ENCODE measurements around the gene FCSK. TPM values are rescaled to one million over a fixed set of nuclear protein-coding genes. Genes with fewer than 3 reads are reported as not detected.

FCSK gene
- total RNA-seq, 1 donor from 2014 or later: 26.0 TPM

DNA sequence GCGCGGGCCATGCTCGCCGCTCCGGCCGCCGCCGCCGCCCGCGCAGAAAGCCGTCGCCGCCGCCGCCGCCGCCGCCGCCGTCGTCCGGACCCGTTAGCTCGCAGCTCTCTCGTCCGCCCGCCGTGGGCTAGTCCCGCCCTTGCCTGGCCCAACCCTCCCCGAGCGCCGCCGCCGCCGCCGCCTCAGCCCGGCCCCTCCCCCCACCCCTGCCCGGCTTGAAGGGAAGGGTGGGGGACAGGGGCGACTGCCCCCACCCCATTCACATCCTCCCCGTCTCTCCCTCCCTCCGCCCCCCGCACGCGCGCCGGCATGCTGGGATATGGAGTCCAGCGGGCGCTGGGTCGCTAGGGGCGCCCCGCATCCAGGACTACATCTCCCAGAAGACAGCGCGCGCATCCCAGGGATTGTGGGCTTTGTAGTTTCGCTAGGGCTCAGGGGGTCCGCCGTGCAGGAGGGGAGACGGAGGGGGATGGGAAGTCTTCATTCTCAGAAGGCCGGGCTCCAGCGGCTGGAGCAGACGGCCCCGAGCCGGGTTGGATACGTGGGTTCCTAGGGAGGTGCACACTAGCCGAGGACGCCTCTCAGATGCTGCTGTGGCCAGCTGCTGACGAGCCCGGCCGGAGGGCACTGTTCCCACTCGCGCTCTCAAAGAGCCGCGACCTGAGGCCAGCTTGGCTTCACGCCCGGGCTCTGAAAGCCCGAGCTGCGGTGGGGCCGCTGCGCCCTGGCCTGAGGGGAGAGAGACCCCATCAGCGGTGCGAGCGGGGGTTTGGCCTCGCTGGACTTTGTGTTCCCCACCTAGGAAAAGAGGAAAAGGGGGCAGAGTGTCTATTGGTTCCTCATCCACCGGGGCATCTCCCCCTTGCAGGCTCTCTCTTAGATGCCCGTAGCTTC lies 15.2 kb upstream of the FCSK start, which contains the start of gene ST3GAL2:
Gene ST3GAL2 (minus strand): TSS at position 132 of the 894 bp plus-strand sequence. CDS start 40,570 bp downstream, outside the sequence.
- intact Hi-C loops (cut with DNase I): loop anchor here (10.0 kb wide), 1 partner anchor 54 kb away; no protein-coding TSS in a partner anchor
- Histone ChIP-seq H3K4me3 (peak within 1 kb of the TSS; percentile 78), H3K27ac (peak within 1 kb of the TSS; percentile 80), H3K4me1 (peaks cover 34% of the 10 kb centered on the region), H3K27me3 (no peaks in the 10 kb centered on the region), H3K36me3 (no peaks in the 10 kb centered on the region), H3K9me3 (no peaks in the 10 kb centered on the region)
- ATAC-seq: peak; percentile 99
- TF ChIP-seq, protein P1, sequence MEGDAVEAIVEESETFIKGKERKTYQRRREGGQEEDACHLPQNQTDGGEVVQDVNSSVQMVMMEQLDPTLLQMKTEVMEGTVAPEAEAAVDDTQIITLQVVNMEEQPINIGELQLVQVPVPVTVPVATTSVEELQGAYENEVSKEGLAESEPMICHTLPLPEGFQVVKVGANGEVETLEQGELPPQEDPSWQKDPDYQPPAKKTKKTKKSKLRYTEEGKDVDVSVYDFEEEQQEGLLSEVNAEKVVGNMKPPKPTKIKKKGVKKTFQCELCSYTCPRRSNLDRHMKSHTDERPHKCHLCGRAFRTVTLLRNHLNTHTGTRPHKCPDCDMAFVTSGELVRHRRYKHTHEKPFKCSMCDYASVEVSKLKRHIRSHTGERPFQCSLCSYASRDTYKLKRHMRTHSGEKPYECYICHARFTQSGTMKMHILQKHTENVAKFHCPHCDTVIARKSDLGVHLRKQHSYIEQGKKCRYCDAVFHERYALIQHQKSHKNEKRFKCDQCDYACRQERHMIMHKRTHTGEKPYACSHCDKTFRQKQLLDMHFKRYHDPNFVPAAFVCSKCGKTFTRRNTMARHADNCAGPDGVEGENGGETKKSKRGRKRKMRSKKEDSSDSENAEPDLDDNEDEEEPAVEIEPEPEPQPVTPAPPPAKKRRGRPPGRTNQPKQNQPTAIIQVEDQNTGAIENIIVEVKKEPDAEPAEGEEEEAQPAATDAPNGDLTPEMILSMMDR (IDR thresholded peaks at IDR 0.05): no peak
- DNase-seq: peak; percentile 97

DNA sequence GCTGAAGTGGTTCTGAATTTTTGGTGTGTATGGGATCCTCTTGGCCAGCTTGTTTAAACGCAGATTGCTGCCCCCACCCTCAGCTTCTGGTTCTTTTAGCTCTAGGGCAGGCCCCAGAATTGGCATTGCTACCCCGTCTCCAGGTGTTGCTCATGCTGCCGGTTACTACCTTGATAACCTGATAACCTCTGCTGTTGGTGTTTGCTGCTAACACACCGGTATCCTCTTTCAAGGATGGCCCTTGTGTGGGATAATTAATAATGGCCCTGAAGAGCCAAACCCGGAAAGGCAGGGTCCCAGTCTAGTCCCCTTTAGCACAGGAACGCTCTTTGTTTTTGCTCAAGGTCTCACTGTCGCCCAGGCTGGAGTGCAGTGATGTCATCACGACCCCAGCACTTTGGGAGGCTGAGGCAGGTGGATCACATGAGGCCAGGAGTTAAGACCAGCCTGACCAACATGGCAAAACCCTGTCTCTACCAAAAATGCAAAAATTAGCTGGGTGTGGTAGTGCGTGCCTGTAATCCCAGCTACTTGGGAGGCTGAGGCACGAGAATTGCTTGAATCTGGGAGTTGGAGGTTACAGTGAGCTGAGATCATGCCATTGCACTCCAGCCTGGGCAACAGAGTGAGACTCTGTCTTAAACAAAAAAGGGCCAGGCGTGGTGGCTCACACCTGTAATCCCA lies 14.2 kb upstream of the FCSK start:
- Histone ChIP-seq H3K36me3 (no peaks in the 10 kb centered on the region), H3K4me3 (peak overlapping the region; percentile 78), H3K27ac (peak overlapping the region; percentile 80), H3K27me3 (no peaks in the 10 kb centered on the region), H3K4me1 (peaks cover 34% of the 10 kb centered on the region), H3K9me3 (no peaks in the 10 kb centered on the region)
- TF ChIP-seq, protein P1 (IDR thresholded peaks at IDR 0.05): no peak
- no peak for DNase-seq
- ATAC-seq: no peak
- intact Hi-C loops (cut with DNase I): no loop called here

DNA sequence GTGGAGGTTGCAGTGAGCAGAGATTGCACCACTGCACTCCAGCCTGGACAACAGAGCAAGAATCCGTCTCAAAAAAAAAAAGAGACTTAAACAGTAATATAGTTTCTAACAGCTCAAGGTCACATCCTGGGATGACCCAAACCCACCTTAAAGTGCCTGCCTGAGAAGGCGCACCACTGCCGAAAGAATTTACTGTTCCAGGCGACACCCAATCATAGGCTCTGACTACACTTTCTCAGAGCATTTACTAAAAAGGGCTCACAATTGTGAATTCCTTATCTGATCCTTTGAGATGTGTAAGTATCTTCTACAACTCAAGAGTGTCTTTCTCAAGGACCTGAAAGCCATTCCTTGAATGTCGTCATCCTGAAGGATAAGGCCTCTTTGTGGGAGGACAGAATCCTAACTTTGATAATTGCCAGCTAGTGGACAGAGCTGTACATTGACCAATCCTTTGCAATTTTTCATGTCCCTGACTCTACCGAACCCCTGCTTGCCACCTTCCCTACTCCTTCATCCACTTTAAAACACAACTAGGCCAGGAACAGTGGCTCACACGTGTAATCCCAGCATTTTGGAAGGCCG lies 12.9 kb upstream of the FCSK start:
- intact Hi-C loops (cut with DNase I): no loop called here
- ATAC-seq (no peak), DNase-seq (no peak)
- no peaks in the 10 kb centered on the region for H3K36me3 ChIP-seq
- no peaks in the 10 kb centered on the region for H3K27me3 ChIP-seq
- H3K9me3 ChIP-seq: no peaks in the 10 kb centered on the region
- TF ChIP-seq, protein P1 (IDR thresholded peaks at IDR 0.05): no peak
- H3K4me3 ChIP-seq: no peak overlapping the region
- H3K4me1 ChIP-seq: peaks cover 26% of the 10 kb centered on the region
- no peak overlapping the region for H3K27ac ChIP-seq

DNA sequence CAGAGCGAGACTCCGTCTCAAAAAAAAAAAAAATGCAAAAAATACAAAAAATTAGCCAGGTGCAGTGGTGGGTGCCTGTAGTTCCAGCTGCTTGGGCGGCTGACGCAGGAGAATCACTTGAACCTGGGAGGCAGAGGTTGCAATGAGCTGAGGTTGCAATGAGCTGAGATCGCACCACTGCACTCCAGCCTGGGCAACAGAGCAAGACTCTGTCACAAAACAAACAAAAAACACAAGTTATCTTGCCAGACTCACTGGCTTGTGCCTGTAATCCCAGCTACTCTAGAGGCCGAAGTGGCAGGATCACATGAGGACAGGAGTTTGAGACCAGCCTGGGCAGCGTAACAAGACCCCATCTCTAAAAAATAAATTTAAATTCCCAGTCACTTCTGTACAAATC lies 12.1 kb upstream of the FCSK start:
- no peaks in the 10 kb centered on the region for H3K36me3 ChIP-seq
- intact Hi-C loops (cut with DNase I): no loop called here
- no peak for ATAC-seq
- H3K4me1 ChIP-seq: peaks cover 17% of the 10 kb centered on the region
- H3K4me3 ChIP-seq: no peak overlapping the region
- H3K9me3 ChIP-seq: no peaks in the 10 kb centered on the region
- TF ChIP-seq, protein P1 (IDR thresholded peaks at IDR 0.05): no peak
- no peak for DNase-seq
- H3K27ac ChIP-seq: no peak overlapping the region
- no peaks in the 10 kb centered on the region for H3K27me3 ChIP-seq

DNA sequence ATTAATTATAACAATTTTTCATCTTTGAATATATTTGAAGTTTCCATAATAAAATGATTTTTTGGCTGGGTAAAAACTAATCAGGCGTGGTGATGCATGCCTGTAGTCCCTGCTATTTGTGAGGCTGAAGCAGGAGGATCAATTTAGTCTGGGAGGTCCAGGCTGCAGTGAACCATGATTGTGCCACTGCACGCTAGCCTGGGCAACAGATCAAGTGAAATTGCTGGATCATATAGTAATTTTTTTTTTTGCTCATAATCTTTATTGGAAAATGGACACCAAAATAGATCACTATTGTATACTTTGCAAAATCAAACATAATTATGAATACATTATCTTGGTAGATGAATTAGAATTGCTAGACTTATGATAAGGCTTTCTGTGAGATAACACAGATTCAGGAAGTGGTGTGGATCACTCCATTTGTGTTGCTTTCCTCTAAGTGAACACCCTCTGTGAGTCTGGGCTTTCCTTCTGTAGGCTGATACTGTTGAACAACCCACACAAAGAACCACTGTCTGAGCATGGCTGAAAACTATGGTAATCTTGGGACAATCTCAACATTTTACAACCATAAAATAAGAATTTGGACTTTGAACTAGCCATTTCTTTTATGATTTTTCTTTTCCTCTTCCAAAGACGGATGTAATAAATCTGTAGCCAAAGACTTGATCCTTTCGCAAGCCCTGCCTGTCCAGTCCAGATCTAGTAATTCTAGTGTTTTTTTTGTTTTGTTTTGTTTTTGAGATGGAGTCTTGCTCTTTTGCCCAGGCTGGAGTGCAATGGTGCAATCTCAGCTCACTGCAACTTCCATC lies 9.9 kb upstream of the FCSK start:
- ATAC-seq: no peak
- H3K4me1 ChIP-seq: peaks cover 7% of the 10 kb centered on the region
- TF ChIP-seq, protein P1 (IDR thresholded peaks at IDR 0.05): no peak
- H3K4me3 ChIP-seq: no peak overlapping the region
- H3K36me3 ChIP-seq: no peaks in the 10 kb centered on the region
- H3K27me3 ChIP-seq: no peaks in the 10 kb centered on the region
- H3K27ac ChIP-seq: no peak overlapping the region
- no peaks in the 10 kb centered on the region for H3K9me3 ChIP-seq
- intact Hi-C loops (cut with DNase I): no loop called here
- DNase-seq: no peak

Data from upper lobe of right lung (tissue), 1 donor.